Suppressor macrophage treated with lipopolysaccharide for 1 hour (primary cell): ENCODE data around the gene INSYN2B.

Experiments used
- DNase-seq, 3 donors: peaks; one replicate each; pipeline ENCODE4 v3.0.0-alpha.2; 2020 to 2022

INSYN2B gene

DNA sequence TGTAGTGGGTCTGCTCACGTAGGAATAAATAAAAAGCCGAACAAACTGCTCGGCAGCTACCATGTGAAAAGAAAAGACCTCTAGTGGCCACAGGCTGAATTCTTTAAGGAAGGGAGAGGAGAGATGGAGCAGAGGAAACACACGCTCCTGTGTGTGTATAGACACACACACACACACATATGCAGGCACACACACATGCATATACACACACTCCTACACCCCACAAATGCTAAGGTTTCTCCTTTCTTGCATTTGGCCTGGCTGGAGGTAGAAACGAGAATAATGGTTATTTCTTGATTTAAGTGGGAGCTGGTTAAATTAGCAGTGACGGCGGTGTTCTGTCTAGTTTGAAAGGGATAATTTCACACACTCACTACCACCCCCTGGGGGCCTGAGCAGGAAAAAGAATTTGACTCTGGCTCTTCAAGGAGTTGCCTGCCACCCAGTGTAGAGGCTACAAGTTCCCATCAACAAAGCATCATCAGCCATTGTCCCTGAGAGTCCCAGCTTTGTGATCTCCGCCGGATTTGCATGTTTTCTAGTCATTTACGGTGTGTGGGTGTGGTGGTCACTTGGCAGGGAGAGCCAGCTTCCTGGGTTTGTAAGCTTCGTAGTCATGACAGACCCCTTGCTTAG is at the start of gene INSYN2B:
TSS of gene INSYN2B (minus strand) at position 78 of the 636 bp plus-strand sequence. CDS start 96,597 bp downstream, outside the sequence.
- peak; percentile 58 to 74 (median 68) for DNase-seq

DNA sequence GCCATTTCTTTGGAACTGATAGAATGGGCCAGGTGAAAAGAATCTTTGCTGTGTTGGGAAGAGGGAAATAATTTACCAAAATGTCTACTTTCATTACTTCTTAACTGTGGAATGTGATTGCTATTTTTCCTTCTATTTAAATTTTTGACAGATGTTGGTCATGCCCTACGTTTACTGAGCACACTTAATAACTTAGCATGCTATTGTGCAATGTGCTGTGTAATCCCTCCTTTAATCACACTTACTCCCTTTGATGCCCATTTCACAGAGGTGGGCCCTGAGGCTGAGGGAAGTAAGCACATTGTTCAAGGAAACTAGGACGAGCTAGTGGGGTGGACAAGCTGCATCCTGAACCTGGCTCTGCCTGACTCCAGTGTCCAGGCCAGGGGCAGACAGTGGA is 47.8 kb upstream of the INSYN2B start:
- no peak for DNase-seq

DNA sequence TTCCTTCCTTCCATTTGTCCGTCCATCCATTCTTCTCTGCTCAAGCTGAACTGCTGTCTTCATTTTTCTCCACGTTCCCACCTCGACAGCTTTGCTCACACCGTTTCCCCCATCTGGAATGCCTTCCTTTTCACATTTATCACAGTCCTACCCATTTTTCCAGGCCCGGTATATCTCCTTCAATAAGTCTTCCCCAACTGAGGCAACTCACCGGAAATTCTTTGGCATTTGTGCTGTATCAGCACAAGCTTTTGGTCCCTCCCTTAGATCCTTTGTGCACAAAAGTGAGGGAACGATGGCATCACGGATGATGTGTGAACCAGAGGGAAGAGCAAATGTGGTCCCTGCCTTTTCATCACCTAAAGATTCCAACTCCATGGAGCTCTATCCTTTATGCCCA is 45.6 kb upstream of the INSYN2B start:
- no peak for DNase-seq

DNA sequence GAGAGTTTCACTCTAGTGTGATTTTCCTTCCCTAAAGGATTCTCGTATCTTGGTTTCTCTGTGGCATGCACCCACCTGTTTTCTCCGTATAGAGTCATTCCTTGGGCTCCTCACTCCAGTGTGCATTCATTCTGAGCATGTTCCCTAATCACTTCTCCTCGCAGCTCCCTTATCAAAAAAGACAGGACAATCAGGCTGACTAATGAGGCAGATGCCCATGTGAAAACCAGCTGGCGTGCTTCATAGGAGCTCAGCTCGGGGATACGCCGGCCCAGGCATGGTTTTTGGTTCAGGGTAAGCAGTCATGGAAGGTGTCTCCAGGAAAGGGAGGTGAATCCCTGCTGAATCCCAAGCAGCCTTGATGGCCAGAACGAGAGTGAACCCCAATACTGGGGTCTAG is 41.2 kb upstream of the INSYN2B start:
- no peak for DNase-seq

DNA sequence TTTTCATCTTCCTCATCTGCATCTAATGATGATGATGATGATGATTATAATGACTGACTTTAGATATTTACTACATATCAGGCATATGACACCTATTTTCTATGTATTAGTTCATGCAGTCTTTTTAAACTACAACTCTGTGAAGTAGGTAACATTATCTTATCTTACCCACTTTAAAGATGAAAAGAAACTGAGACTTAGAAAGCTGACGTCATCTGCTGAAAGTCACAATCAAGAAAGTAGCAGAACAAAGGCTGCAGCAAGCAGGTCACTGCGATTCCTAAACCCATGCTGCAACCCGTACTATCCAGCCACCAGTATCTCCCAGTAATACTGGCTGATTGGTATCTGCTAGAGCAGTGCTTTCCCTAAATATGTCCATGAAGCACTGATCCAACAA is 40.1 kb upstream of the INSYN2B start:
- no peak for DNase-seq

DNA sequence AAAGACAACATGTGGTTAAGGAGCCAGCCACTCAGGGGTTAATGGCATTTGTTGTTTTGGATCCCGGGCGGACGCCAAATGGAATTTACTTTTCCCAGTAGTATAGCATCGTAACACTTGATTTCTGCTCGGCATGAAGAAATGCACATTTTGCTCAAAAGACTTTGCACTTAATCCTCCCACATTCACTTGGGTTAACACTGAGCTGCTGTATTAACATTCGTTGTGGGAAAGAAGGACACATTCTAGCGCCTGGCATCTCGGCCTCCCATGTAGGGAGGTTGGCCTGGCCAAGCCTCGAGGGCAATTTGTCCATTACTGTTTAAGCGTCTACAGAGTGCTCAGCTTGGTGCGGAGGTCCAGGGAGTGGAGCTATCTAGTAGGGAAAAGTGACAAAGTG is 32.3 kb upstream of the INSYN2B start:
- no peak for DNase-seq

DNA sequence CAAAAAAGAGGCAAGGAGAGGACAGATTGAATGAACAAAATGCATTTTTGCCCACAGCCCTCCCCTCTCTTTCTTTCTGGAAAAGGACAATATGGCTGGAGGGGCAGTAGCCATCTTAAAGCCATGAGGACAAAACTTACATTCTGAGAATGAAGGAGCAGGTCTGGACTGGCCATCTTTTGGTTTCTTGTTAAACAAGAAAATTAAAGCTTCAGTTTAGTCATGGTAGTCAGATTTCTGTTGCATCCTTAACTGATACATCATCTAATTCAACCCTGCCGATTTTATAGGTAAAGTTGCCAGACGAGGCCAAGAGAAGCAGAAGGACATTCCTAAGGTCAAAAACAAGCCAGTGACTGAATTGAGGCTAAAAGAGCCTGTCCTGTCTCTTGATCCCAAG is 31.5 kb upstream of the INSYN2B start:
- no peak for DNase-seq

DNA sequence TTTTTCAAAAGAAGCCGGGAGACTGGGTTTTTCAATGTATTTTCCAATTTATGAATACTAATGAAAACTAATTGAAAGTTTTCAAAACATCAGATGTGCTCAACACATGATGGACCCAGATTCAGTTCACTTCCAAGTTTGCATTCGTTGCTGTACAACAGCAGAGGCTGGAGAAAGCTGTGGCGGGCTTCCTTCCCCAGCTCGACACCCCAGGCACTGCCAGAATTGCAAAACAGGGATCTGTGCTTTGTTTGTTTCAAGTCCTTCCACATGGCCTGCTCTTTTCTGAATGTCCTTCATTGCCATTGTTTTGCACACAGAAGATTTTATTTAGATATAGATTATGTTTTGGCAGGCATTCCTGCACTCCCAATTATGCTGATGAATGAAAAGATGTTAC is 30.3 kb upstream of the INSYN2B start:
- DNase-seq: no peak

DNA sequence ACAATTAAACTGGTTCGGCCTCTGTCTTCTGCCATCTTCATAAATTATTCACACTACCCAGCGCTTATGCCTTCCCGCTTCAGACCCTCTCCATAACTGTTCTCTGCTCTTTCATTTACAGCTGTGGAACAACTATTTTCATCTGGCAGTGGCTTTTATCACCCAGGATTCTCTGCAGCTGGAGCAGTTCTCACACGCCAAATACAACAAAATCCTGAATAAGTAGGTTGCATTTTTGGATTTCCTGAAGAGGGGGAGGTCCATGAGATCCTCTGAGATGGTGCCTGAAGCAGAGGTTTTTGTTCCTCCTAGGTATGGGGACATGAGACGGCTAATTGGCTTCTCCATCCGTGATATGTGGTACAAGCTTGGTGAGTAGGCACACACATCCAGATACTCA is 28.1 kb upstream of the INSYN2B start:
- DNase-seq: no peak

DNA sequence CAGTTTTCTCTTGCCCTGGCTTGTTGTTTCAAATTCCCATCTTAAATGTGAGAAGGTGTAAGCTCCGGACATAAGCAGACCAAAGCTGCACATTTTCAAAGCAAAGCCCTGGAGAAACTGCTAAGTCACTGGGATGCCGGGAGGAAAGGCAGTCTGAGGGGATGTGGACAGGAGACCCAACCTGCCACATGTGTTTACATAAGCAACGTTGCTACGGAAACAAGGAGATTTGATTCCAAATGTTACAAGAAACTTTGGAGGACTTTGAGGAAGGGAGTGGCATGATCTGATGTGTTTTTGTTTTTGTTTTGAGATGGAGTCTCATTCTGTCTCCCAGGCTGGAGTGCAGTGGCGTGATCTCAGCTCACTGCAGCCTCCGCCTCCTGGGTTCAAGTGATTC is 25.7 kb upstream of the INSYN2B start:
- no peak for DNase-seq

DNA sequence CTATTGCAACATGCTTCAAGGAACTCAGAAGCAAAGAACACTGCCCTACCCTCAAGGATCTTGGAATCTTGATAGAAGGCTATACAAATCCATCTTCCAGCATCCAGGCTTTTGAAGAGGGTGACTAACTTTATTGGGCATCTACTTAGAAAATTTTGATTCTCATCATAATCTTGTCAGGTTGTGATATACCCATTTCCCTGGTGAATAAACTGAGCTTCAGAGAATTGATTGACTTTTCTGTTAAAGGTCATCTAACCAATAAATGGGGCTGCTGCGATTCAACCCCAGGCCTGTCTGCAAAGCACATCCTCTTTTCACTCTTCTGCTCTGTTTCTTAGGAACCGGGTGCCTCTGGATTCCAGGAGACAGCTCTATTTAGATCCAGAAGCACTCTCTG is 19.9 kb upstream of the INSYN2B start:
- DNase-seq: no peak

DNA sequence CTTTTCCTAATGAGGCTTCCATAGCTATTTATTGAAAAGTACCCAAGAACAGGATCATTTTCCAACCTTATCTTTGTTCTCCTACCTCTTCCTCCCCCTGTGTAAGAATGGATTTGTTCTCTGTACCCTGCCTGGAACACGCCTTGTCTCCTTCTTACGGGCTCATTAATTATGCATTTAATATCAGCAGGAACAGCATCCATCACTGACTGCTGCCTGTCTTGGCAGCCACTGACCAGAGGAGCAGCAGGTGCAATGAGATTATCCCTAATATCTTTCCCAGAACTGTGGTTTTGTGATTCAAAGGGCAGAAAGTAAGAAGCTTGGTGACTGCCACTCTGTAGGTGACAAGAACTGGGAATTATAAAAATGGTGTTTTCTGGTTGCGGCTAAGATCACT is 19.3 kb upstream of the INSYN2B start:
- no peak for DNase-seq

DNA sequence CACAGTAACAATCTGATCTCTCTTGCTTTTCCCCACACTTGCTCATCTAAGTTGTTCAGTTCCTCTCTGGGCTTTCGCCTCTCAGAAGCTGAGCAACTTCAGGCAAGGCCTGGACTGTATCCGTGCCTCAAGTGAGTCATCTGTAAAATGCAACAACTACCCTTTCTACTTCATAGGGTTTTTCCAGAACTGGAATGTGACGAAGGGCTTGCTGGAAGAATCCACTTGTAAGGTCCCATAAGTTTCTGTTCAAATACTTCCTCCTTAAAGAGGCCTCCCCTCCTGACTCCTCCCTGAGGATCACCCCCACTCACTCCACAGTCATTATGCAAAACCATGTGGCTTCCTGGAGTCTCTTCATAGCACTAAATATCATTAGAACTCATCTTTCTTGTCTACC is 17.5 kb upstream of the INSYN2B start:
- DNase-seq: peak; percentile 85 to 96 (median 87)

DNA sequence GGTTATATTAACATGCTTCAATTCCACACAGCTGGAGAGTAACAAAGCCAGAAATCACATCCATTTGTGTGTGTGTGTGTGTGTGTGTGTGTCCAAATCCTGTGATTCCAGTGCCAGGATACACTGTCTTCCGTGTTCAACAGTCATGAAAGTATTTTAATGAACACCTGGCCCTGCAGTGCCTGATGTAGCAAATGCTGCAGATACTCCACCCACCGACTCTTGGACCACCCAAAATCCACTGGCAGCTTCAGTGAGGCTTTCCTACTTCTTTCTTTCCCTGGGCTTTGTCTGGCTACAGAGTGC is 13.1 kb upstream of the INSYN2B start:
- no peak for DNase-seq

DNA sequence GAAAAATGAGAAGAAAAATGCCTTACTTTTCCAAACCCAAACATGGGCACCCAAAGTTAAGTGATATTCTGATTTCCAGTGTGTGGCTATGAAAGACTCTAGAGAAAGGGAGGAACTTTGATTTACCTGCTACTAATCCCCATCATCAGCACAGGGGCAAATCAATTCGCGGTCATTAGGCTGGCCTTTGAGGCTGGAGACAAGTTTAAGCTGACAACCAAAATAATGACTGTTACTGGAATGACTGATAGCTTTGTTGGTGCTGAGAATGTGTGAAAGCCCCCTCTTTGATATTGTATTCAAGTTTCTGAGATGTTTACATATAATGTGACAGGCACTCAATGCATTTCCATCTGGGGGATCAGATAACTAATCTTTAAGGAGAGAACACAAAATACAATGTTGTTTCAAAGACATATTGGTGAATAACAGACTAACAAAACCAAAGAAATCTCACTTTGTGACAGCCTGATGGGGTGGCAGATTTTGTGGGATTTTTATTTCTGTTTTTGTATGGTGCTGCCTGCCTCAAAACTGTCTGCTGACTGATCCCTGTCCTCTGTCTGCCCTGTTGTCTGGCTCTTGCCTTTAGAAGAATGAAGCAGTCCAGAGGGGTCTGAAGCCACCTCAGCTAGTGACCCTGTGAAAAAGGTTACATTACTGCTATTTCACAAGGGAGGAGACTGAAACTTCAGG is 12.6 kb upstream of the INSYN2B start:
- DNase-seq: no peak

DNA sequence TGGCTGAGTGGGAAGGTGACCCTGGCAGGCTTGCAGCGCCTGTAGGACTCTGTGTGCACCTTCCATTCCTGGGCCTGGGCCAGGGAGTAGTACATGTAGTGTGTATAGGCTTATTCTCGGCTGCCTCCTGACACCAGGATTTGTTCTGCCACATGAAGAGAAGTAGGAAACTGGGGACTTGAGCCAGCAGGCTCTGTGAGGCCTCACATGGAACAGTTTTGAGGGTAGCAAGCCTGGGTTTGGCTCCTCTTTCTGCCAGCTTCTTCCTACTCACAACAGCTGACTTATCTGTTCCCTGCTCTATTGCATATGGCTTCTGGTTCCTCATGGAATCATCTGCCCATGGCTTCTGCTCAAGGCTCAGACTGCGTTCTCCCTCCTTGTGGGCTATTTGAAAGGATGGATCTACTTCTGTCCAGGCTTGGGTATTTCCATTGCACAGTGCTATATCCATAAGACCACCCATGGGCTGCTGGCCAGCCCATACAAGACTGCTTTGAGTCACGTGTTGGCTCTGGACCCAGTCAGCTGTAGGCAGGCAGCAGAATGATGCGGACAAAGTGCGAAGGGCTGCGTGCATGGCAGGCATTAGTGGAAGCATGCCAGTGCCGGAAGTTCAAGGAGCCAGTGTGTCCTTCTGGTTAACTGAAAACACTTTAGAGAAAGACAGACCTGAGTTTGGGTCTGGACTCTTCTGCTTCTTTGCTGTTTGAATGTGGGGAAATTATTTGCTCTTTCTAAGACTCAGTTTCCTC is 11.0 kb upstream of the INSYN2B start:
- DNase-seq: no peak

DNA sequence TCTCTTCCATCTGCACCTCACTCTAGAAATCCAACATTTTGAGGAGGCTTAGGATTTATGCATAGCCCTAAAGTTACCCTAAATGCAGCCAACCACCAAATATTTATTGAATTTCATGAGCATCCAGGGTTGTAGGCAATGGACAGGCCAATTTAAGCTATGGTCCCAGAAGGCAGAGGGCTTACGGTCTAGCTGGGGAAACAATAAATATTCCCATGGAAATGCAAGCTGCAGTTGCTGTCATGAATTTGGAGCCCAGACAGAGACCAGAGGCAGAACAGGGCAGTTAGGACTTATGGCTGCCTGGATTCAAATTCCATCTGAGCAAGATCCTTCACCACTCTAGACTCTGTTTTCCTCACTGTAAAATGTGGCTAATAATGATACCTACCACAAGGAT is 9.1 kb upstream of the INSYN2B start:
- no peak for DNase-seq

DNA sequence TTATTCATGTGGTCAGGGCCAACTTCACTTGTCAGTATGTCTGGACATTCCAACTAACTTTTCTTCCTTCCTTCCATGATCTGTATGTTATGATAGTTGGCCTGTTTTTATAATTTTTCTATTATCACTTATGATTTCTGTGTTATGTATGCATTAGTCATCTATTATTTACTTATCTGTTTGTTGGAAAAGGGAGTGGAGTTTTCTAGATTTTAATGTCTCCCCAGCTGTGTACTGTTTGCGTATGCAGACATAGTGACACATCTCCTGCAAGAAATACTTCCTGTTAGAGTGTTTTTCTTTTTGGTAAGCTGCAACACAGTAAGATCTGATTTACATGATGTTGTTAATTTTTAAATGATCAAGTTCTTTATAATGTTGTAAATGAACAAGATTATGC is 8.7 kb upstream of the INSYN2B start:
- no peak for DNase-seq

DNA sequence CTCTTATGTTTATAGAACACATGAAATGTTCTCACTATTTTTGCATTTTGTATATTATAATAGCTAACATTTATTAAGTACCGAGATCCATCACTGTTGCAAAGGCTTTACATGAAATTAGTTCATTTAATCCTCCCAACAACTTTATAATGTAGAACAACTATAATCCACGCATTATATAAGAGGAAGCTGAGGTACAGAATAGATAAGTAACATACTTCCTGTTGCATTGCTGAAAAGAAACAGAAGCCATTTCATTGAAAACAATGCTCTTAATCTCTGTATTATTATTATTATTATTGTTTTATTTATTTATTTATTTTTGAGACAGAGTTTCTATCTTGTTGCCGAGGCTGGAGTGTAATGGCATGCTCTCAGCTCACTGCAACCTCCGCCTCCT is 7.9 kb upstream of the INSYN2B start:
- no peak for DNase-seq

DNA sequence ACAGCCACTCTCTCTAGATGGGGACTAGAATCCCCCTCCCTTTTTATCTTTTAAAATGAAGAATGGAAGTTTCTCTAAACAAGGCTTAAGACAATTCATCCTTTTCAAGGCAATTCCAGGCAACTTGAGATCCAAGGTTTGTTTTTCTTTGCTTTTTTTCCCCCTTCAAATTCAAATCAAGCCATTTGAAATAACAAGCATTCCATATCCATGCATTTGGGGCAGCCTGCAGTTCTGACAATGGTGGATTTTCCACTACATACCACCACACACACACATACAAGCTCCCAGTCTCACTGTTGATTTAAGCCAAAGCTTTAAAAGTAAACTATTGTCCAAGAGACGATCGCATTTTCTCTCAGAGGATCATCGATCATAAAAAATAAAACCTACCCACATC is 424 bp downstream of the INSYN2B start:
- no peak for DNase-seq

DNA sequence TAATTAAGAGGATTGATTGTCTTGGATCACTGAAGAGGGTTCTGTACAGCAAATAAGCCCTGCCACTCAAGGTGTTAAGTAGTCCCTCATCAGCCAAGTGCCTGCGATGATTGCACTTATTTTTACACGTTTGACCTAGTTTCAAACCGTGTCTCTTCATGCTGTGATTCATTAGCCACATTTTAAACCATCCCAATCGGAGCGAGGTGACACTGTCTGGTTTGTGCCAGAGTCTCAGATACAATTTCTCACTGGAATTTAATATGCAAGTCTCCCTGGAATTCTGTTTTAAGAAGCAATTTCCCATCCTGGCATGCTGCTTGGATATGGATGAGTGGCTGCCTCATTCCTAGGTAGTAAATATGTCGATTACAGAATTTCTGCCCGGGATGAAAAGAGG is 1.6 kb downstream of the INSYN2B start:
- no peak for DNase-seq

DNA sequence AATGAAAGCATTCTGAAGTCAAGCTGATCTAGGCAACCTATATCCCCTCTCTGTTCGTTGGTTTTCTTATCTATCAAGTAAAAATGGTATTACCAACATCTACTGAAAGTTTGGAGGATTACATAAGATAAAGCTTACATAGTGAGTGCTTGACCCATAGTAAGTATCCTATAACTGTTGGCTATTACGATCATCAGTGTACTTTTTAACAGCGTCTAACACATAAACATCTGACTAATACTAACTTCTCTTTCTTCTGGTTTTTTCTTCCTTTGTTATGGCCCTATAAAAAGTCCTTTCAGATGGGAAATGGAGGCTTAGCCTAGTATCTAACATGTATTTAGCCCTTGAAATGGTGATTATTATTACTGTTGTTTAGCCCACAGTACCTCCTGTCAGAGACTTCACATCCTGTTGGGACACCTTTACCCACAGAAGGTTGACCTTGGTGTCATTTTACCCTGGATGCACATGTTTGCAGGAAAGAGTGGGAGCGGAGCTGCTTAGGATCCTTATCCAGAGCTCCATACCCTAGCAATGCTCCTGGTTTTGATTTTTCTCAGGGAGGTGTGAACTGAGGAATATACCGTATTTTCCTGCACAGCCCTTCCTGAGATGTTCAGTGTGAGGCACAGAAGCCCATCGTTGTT is 6.0 kb downstream of the INSYN2B start:
- no peak for DNase-seq

DNA sequence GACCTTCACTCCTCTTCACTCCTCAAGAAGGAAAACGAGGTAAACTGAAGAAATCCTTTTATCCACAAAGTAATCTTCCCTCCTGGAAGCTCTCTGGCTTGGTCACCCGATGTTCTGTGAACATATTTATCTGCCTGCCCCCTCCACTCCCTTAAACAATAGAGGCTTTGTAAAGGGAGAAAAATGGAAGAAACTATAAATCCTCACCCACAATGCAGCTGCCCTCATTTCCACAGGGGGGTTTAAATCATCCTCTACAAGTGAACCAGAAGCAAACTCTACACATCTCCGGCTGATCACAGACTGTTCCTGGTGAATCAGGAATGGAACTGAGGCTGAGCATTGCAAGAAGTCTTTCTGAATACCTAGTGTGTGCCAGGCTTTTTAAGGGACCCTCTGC is 7.2 kb downstream of the INSYN2B start:
- no peak for DNase-seq

DNA sequence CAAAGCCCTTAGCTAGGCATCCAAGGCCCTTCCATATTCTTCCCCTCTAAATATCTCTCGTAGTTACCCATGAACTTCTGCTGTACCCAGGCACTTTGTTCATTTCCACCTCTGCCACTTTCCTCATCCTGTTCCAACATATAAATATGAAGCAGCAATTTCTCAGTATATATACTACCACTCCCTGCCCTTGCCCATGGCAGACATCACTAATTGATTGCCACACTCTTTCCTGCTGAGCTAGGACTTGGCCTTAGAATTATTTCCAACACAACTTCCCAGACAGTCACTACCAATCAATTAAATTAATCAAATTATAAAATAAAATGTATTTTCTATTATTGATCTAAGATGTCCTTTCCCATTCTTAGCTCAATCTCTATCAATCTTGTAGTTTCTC is 8.5 kb downstream of the INSYN2B start:
- DNase-seq: no peak
